H1 (cell line): ENCODE data around the gene WWC2. TPM values are rescaled to one million over a fixed set of nuclear protein-coding genes. Genes with fewer than 3 reads are reported as not detected.
A peak's percentile ranks its signal among the peaks of the same experiment; 100 is the strongest.

Experiments used
- CTCF ChIA-PET: fragments of 300-600 bp; sonication (Branson Sonifier 250); formaldehyde crosslinking; loops from one replicate; lab custom pipeline; 2021; ENCODE audit not compliant: partially characterized antibody; lab: Charles Lee
- POLR2A ChIA-PET: fragments of 300-600 bp; sonication (Branson Sonifier 250); formaldehyde crosslinking; loops from one replicate; lab custom pipeline; 2021; ENCODE audit warnings: inconsistent platforms; ENCODE audit not compliant: partially characterized antibody; lab: Charles Lee
- DNase-seq, 2 experiments: peaks; one replicate each; pipeline versions ENCODE4 v3.0.0 to v3.0.0-alpha.2; 2010 to 2022; ENCODE audit warnings: low spot score in 2 of 2, low read depth in 1 of 2, mixed read lengths in 1 of 2
- FAIRE-seq: peaks from 2 replicates; lab custom pipeline; 2011; peaks lifted over from hg19 to GRCh38; lab: Jason Lieb, UNC
- H2AFZ ChIP-seq: 2 replicates; pipeline ENCODE4 v1.8.1; 2012; ENCODE audit warnings: low read length, inconsistent platforms
- H2AK5ac ChIP-seq: 2 replicates; pipeline ENCODE4 v1.6.1; 2013; ENCODE audit warnings: low read depth, low read length
- H2BK120ac ChIP-seq: replicated peaks from 2 replicates; pipeline ENCODE3; 2013; ENCODE audit warnings: low read depth, low read length, inconsistent platforms
- H2BK12ac ChIP-seq: 2 replicates; pipeline ENCODE4 v1.6.1; 2013; ENCODE audit warnings: low read depth, low read length
- H2BK15ac ChIP-seq: 2 replicates; pipeline ENCODE4 v1.6.1; 2013; ENCODE audit warnings: low read length
- H2BK20ac ChIP-seq: 2 replicates; pipeline ENCODE4 v1.6.1; 2013; ENCODE audit warnings: low read length
- H2BK5ac ChIP-seq: 2 replicates; pipeline ENCODE4 v1.6.1; 2013; ENCODE audit warnings: low read depth, low read length
- H3K14ac ChIP-seq: 2 replicates; pipeline ENCODE4 v1.6.1; 2013; ENCODE audit warnings: inconsistent platforms; ENCODE audit not compliant: insufficient read length
- H3K18ac ChIP-seq: 2 replicates; pipeline ENCODE4 v1.6.1; 2013; ENCODE audit warnings: low read length; ENCODE audit errors: extremely low read depth
- H3K23ac ChIP-seq: 2 replicates; pipeline ENCODE4 v1.6.1; 2013; ENCODE audit warnings: inconsistent platforms; ENCODE audit not compliant: insufficient read length
- H3K23me2 ChIP-seq: 2 replicates; pipeline ENCODE4 v1.6.1; 2013; ENCODE audit warnings: low read depth, low read length
- H3K27ac ChIP-seq: 2 replicates; pipeline ENCODE4 v1.6.1; 2011; ENCODE audit warnings: low read depth, low read length, inconsistent platforms
- H3K27me3 ChIP-seq, 4 experiments: replicated peaks in 1 of 4; 1 replicate in 1 of 4; 2 replicates in 3 of 4; pipeline versions ENCODE4 v1.6.1 to v1.8.1; 2011 to 2013; ENCODE audit warnings: low read length in 3 of 4, mild to moderate bottlenecking in 3 of 4, inconsistent platforms in 2 of 4, mixed read lengths in 2 of 4, moderate library complexity in 1 of 4; ENCODE audit not compliant: control insufficient read depth in 3 of 4, insufficient read depth in 3 of 4; ENCODE audit errors: extremely low read depth in 1 of 4
- H3K36me3 ChIP-seq, 4 experiments: 2 replicates each; pipeline versions ENCODE4 v1.6.1 to v1.8.1; 2011 to 2013; ENCODE audit warnings: mild to moderate bottlenecking in 4 of 4, low read length in 3 of 4, moderate library complexity in 2 of 4, control low read depth in 1 of 4, inconsistent platforms in 1 of 4; ENCODE audit not compliant: insufficient read depth in 4 of 4, control insufficient read depth in 2 of 4
- H3K4ac ChIP-seq: replicated peaks from 2 replicates; pipeline ENCODE3; 2013; ENCODE audit warnings: low read length, low read depth, mixed read lengths, inconsistent platforms; ENCODE audit not compliant: insufficient read length
- H3K4me1 ChIP-seq, 4 experiments: replicated peaks in 1 of 4; 1 replicate in 1 of 4; 2 replicates in 3 of 4; pipeline versions ENCODE4 v1.6.1 to v1.8.1; 2011 to 2013; ENCODE audit warnings: low read length in 3 of 4, inconsistent platforms in 2 of 4, mixed read lengths in 1 of 4; ENCODE audit not compliant: insufficient read depth in 4 of 4, control insufficient read depth in 3 of 4
- H3K4me2 ChIP-seq, 2 experiments: 2 replicates each; pipeline versions ENCODE4 v1.6.1 to v1.8.1; 2011 to 2013; ENCODE audit warnings: low read depth in 2 of 2, low read length in 2 of 2, control low read depth in 1 of 2, inconsistent platforms in 1 of 2, mild to moderate bottlenecking in 1 of 2; ENCODE audit not compliant: insufficient read depth in 1 of 2
- H3K4me3 ChIP-seq, 4 experiments: fragments of 200-600, 300-600 bp in 1 of 4; sonication (generic), shearing (Covaris generic), sonication (Bioruptor Twin) in 1 of 4; 2 replicates each; pipeline versions ENCODE4 v1.5.1 to v1.8.1; 2011 to 2016; ENCODE audit warnings: low read length in 4 of 4, low read depth in 3 of 4, control low read depth in 2 of 4, inconsistent platforms in 2 of 4, mild to moderate bottlenecking in 2 of 4, mixed read lengths in 1 of 4, moderate library complexity in 1 of 4; ENCODE audit not compliant: insufficient read depth in 2 of 4; ENCODE audit errors: extremely low read depth in 1 of 4
- H3K56ac ChIP-seq: replicated peaks from 2 replicates; pipeline ENCODE3; 2013; ENCODE audit warnings: low read depth, mild to moderate bottlenecking, mixed read lengths, low read length, inconsistent platforms; ENCODE audit not compliant: insufficient read length
- H3K79me1 ChIP-seq: 2 replicates; pipeline ENCODE4 v1.6.1; 2013; ENCODE audit warnings: low read depth, low read length, control low read depth
- H3K79me2 ChIP-seq, 2 experiments: 2 replicates each; pipeline versions ENCODE4 v1.6.1 to v1.8.1; 2012 to 2013; ENCODE audit warnings: low read length in 2 of 2, mild to moderate bottlenecking in 2 of 2, inconsistent platforms in 1 of 2; ENCODE audit not compliant: insufficient read depth in 2 of 2, control insufficient read depth in 1 of 2
- H3K9ac ChIP-seq, 4 experiments: replicated peaks in 1 of 4; 1 replicate in 1 of 4; 2 replicates in 3 of 4; pipeline versions ENCODE4 v1.6.1 to v1.8.1; 2011 to 2013; ENCODE audit warnings: low read depth in 3 of 4, low read length in 3 of 4, control low read depth in 2 of 4, mild to moderate bottlenecking in 2 of 4, moderate library complexity in 2 of 4, inconsistent platforms in 1 of 4; ENCODE audit errors: extremely low read depth in 1 of 4
- H3K9me3 ChIP-seq, 2 experiments: 2 replicates each; pipeline versions ENCODE4 v1.6.1 to v1.8.1; 2012 to 2013; ENCODE audit warnings: mild to moderate bottlenecking in 2 of 2, moderate library complexity in 2 of 2, control low read depth in 1 of 2, inconsistent platforms in 1 of 2, low read depth in 1 of 2, low read length in 1 of 2, mixed read lengths in 1 of 2; ENCODE audit not compliant: insufficient read depth in 2 of 2
- H4K20me1 ChIP-seq, 2 experiments: replicated peaks in 1 of 2; 2 replicates each; pipeline versions ENCODE3 to v1.8.1; 2011 to 2013; ENCODE audit warnings: inconsistent platforms in 2 of 2, low read length in 2 of 2, mild to moderate bottlenecking in 1 of 2; ENCODE audit not compliant: insufficient read depth in 2 of 2, control insufficient read depth in 1 of 2
- H4K5ac ChIP-seq: 2 replicates; pipeline ENCODE4 v1.6.1; 2013; ENCODE audit warnings: low read length, low read depth, mixed read lengths, inconsistent platforms; ENCODE audit not compliant: insufficient read length
- H4K8ac ChIP-seq: 2 replicates; pipeline ENCODE4 v1.8.0; 2013; ENCODE audit warnings: mild to moderate bottlenecking, moderate library complexity, low read length, inconsistent platforms; ENCODE audit not compliant: insufficient read depth; ENCODE audit errors: extremely low read depth
- H4K91ac ChIP-seq: replicated peaks from 2 replicates; pipeline ENCODE3; 2013; ENCODE audit warnings: low read length, mixed read lengths, inconsistent platforms; ENCODE audit not compliant: insufficient read length
- BCL11A ChIP-seq, 2 experiments: IDR thresholded peaks; one replicate each; pipeline ENCODE4 v1.6.1; 2011; ENCODE audit warnings: low read depth in 2 of 2, low read length in 2 of 2, mild to moderate bottlenecking in 2 of 2
- CTCF ChIP-seq, 3 experiments: IDR thresholded peaks; 1 replicate in 2 of 3; 2 replicates in 1 of 3; pipeline versions ENCODE4 v1.5.1 to v1.6.1; 2011; ENCODE audit warnings: low read length in 3 of 3, mild to moderate bottlenecking in 3 of 3, inconsistent platforms in 2 of 3, low read depth in 1 of 3, moderate library complexity in 1 of 3; ENCODE audit not compliant: insufficient read depth in 1 of 3; ENCODE audit errors: control extremely low read depth in 1 of 3
- NANOG ChIP-seq: IDR thresholded peaks from 2 replicates; pipeline ENCODE4 v1.6.1; 2011; ENCODE audit warnings: low read length, low read depth, mild to moderate bottlenecking, inconsistent platforms; ENCODE audit not compliant: insufficient read depth, poor library complexity, severe bottlenecking
- RAD21 ChIP-seq, 2 experiments: IDR thresholded peaks in 1 of 2; conservative IDR thresholded peaks in 1 of 2; 2 replicates each; pipeline ENCODE4 v1.6.1; 2011; ENCODE audit warnings: low read depth in 2 of 2, low read length in 2 of 2, improper control_type of control experiment in 1 of 2, inconsistent platforms in 1 of 2, mild to moderate bottlenecking in 1 of 2, moderate library complexity in 1 of 2
- WGBS, 2 experiments: shearing (Covaris generic) in 1 of 2; methylation state at CpG; one replicate each; pipeline versions ENCODE4 v1.1.6 to v1.1.7; 2013 to 2015; ENCODE audit warnings: low lambda C conversion rate in 2 of 2, mixed read lengths in 2 of 2, inconsistent platforms in 1 of 2, low coverage in 1 of 2, missing lambda C conversion rate in 1 of 2; ENCODE audit not compliant: insufficient replicate concordance in 2 of 2, insufficient coverage in 1 of 2, insufficient read length in 1 of 2; ENCODE audit errors: extremely low coverage in 1 of 2, missing lambda C conversion rate in 1 of 2; 5-methylcytosine and 5-hydroxymethylcytosine counted together
- polyA plus RNA-seq, 7 experiments: library from polyadenylated mRNA; depleted of rRNA in 3 of 7; stranded (reverse) in 5 of 7; unstranded in 2 of 7; fragments of >200 nt in 5 of 7; fragments of 200-250 nt in 2 of 7; gene quantifications; 1 replicate in 5 of 7; 2 replicates in 1 of 7; 4 replicates in 1 of 7; pipeline versions ENCODE4 v1.2.1 to v1.2.3, GENCODE V29; 2011 to 2013; ENCODE audit warnings: missing spikeins in 2 of 7, mixed read lengths in 2 of 7
- total RNA-seq: library from RNA; stranded (reverse); fragmentation: NEBNext Ultra II Directional; extraction: Animal tissue kit (Norgen Biotek cat#: 25700); gene quantifications from 2 replicates; pipeline ENCODE4 v1.2.1, GENCODE V29; 2021

WWC2 gene
- total and polyA plus RNA-seq, 2 of the 8 experiments (the other 6 are each of a cell fraction or from before 2014, with no cell fraction given): 17.6 to 135 TPM

GRCh38 chr4:183157215-183157614 is 58.2 kb downstream of the WWC2 start:
- H3K9me3 ChIP-seq: no peaks in the 10 kb centered on the region
- H4K20me1 ChIP-seq: peaks cover 9 to 16% of the 10 kb centered on the region in 2 experiments
- 81% methylated on average over 7 of the region's 7 CpGs; no CpG with 5 or more reads in 1 of the 2 experiments for WGBS, 2 experiments
- H2BK12ac ChIP-seq: no peak overlapping the region
- H2BK15ac ChIP-seq: no peak overlapping the region
- H3K4me1 ChIP-seq: peaks cover 3 to 13% (median 9%) of the 10 kb centered on the region in 4 experiments; a peak in 5 of 7 replicates
- peaks cover 10% of the 10 kb centered on the region for H3K79me1 ChIP-seq
- H2AK5ac ChIP-seq: no peak overlapping the region
- no peak overlapping the region for H2AFZ ChIP-seq
- POLR2A ChIA-PET: interaction anchor here (0.6 to 0.9 kb wide), 2 partner anchors 9 to 13 kb away, joined by 3 read pairs; no protein-coding TSS in a partner anchor
- FAIRE-seq (no peak), DNase-seq (no peak)
- H4K8ac ChIP-seq: no peak overlapping the region
- peaks cover 3 to 97% of the 10 kb centered on the region in 2 experiments; a peak in 3 of 4 replicates for H3K79me2 ChIP-seq
- H3K27ac ChIP-seq: no peak overlapping the region
- no peak overlapping the region for H2BK120ac ChIP-seq
- H3K23me2 ChIP-seq: no peaks in the 10 kb centered on the region; the same call in 1 of the 2 replicates
- H3K4ac ChIP-seq: no peak overlapping the region
- no peak overlapping the region for H2BK20ac ChIP-seq
- no peak overlapping the region for H3K56ac ChIP-seq
- H3K14ac ChIP-seq: no peak overlapping the region
- no peak overlapping the region for H3K4me2 ChIP-seq
- H3K18ac ChIP-seq: no peak overlapping the region
- no peak overlapping the region for H3K4me3 ChIP-seq
- H4K5ac ChIP-seq: no peak overlapping the region
- H2BK5ac ChIP-seq: no peak overlapping the region
- TF ChIP-seq CTCF (IDR thresholded peaks at IDR 0.05; ENCODE audit: control extremely low read depth in 1 of 3, insufficient read depth in 1 of 3, low read depth in 1 of 3, low read length in 3 of 3) (peak in 2 of 3 experiments; percentile 23 to 31; a peak in 1 of 4 replicates), NANOG (no peak), BCL11A (IDR thresholded peaks at IDR 0.05; ENCODE audit: low read depth in 2 of 2, low read length in 2 of 2) (no peak), RAD21 (IDR thresholded peaks at IDR 0.05 in 1 of 2, conservative IDR thresholded peaks at IDR 0.05 in 1 of 2; ENCODE audit: low read depth in 2 of 2, low read length in 2 of 2) (peak; percentile 18 to 39)
- H3K36me3 ChIP-seq: no peaks in the 10 kb centered on the region; a peak in 1 of 8 replicates
- no peak overlapping the region for H3K9ac ChIP-seq
- H3K23ac ChIP-seq: no peak overlapping the region
- CTCF ChIA-PET: no interaction called here
- H3K27me3 ChIP-seq: no peaks in the 10 kb centered on the region
- H4K91ac ChIP-seq: no peak overlapping the region
